Breast epithelium (tissue), 4 donors: ENCODE results near the gene ISL2. TPM values are rescaled to one million over a fixed set of nuclear protein-coding genes. Genes with fewer than 3 reads are reported as not detected.

ENCODE experiments used
- DNase-seq, 2 donors: peaks; one replicate each; pipeline ENCODE4 v3.0.0-alpha.2; 2019; ENCODE audit warnings: low spot score in 2 of 2
- H3K27ac ChIP-seq, 2 donors: fragments of 200-600 bp; sonication (generic) in 1 of 2; one replicate each; pipeline ENCODE4 v1.5.1; 2016 to 2019; ENCODE audit warnings: mild to moderate bottlenecking in 1 of 2
- H3K27me3 ChIP-seq, 2 donors: fragments of 200-600 bp; sonication (generic) in 1 of 2; one replicate each; pipeline versions ENCODE4 v1.5.1 to v1.6.0; 2017 to 2019; ENCODE audit warnings: control low read depth in 1 of 2, mild to moderate bottlenecking in 1 of 2
- H3K36me3 ChIP-seq: fragments of 200-600 bp; one replicate; pipeline ENCODE4 v1.5.1; 2019
- H3K4me1 ChIP-seq, 2 donors: fragments of 200-600 bp; sonication (generic); one replicate each; pipeline ENCODE4 v1.5.1; 2016 to 2019; ENCODE audit warnings: control low read depth in 1 of 2
- H3K4me3 ChIP-seq, 3 donors: fragments of 200-600 bp; sonication (generic); 1 replicate in 2 of 3; 2 replicates in 1 of 3; pipeline ENCODE4 v1.5.1; 2016 to 2019; ENCODE audit warnings: mild to moderate bottlenecking in 3 of 3, moderate library complexity in 2 of 3
- H3K9me3 ChIP-seq, 2 donors: fragments of 200-600 bp; sonication (generic) in 1 of 2; one replicate each; pipeline ENCODE4 v1.5.1; 2016 to 2019; ENCODE audit warnings: control low read depth in 1 of 2
- POLR2A ChIP-seq: fragments of 450-650 bp; IDR thresholded peaks from one replicate; pipeline ENCODE4 v1.6.1; 2016; ENCODE audit warnings: antibody characterized with exemption, mild to moderate bottlenecking, moderate library complexity
- POLR2AphosphoS5 ChIP-seq, 3 donors: sonication (generic); formaldehyde crosslinking; IDR thresholded peaks; one replicate each; pipeline ENCODE4 v1.6.1; 2017; ENCODE audit warnings: antibody characterized with exemption in 3 of 3
- intact Hi-C: fragments of 100-400 bp; cut with DNase I; formaldehyde crosslinking; loops from one replicate; pipeline ENCODE4 v1.15.1; 2023; ENCODE audit warnings: low total_unique reads
- total RNA-seq, 3 donors: library from RNA; depleted of rRNA; stranded (reverse); fragments of >200 nt; gene quantifications; one replicate each; pipeline ENCODE4 v1.1.0, GENCODE V29; 2016
- TF ChIP-seq, protein P1 (sequence below), 3 donors: fragments of 450-650 bp; IDR thresholded peaks; one replicate each; pipeline ENCODE4 v1.5.1; 2016 to 2017; ENCODE audit warnings: antibody characterized with exemption in 3 of 3, mild to moderate bottlenecking in 3 of 3, moderate library complexity in 3 of 3

The ISL2 gene
- total RNA-seq, 3 donors from 2014 or later = 0.29 TPM; not detected in 2

DNA sequence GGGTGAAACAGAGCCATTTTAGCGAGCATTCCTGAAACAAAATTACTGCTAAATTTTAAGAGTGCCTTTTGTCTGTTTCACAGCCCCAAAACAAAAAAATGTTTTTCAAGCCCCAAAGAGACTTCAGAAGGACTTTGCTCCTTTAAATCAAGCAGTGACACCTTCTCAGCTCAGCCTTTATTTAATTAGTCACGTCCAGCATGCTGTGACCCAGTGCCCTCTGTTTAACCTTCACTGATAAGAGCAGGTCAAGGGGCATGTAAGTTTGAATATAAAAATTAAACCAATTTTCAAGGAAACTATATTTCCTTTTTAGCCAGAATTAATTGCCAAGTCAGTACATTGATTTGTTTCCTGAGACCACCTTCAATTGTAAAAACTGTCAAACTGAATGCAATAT lies 40.6 kb downstream of the ISL2 start:
- TF ChIP-seq POLR2AphosphoS5 (IDR thresholded peaks at IDR 0.05) = no peak
- no peak for TF ChIP-seq POLR2A
- TF ChIP-seq, protein P1, sequence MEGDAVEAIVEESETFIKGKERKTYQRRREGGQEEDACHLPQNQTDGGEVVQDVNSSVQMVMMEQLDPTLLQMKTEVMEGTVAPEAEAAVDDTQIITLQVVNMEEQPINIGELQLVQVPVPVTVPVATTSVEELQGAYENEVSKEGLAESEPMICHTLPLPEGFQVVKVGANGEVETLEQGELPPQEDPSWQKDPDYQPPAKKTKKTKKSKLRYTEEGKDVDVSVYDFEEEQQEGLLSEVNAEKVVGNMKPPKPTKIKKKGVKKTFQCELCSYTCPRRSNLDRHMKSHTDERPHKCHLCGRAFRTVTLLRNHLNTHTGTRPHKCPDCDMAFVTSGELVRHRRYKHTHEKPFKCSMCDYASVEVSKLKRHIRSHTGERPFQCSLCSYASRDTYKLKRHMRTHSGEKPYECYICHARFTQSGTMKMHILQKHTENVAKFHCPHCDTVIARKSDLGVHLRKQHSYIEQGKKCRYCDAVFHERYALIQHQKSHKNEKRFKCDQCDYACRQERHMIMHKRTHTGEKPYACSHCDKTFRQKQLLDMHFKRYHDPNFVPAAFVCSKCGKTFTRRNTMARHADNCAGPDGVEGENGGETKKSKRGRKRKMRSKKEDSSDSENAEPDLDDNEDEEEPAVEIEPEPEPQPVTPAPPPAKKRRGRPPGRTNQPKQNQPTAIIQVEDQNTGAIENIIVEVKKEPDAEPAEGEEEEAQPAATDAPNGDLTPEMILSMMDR (IDR thresholded peaks at IDR 0.05) = no peak
- Histone ChIP-seq H3K36me3 (no peaks in the 10 kb centered on the region), H3K9me3 (no peaks in the 10 kb centered on the region), H3K27ac (no peak overlapping the region), H3K27me3 (no peaks in the 10 kb centered on the region), H3K4me1 (no peaks in the 10 kb centered on the region), H3K4me3 (no peak overlapping the region)
- no peak for DNase-seq
- intact Hi-C loops = no loop called here

DNA sequence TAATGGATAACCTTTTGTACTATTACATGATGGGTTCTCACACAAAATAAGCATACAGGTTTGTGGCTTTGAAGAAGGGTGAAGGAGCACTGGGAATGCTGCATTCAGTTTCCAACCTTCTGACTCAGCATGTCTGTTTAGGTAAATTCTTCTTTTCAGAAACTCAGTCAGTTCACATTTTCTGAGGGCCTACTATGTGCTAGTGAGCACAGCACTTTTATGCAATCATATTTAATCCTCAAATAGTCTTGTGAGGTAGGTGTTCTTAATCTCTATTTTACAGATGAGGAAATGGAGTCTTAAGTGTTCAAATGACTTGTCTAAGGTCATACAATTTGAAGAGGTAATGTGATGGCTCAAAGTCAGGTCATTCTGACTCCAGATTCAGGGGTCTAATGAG lies 41.2 kb downstream of the ISL2 start:
- Histone ChIP-seq H3K27ac (no peak overlapping the region), H3K4me3 (no peak overlapping the region), H3K27me3 (no peaks in the 10 kb centered on the region), H3K9me3 (no peaks in the 10 kb centered on the region), H3K36me3 (no peaks in the 10 kb centered on the region), H3K4me1 (no peaks in the 10 kb centered on the region)
- intact Hi-C loops = no loop called here
- TF ChIP-seq, protein P1 (IDR thresholded peaks at IDR 0.05) = no peak
- TF ChIP-seq POLR2AphosphoS5 (IDR thresholded peaks at IDR 0.05) = no peak
- TF ChIP-seq POLR2A = no peak
- no peak for DNase-seq

DNA sequence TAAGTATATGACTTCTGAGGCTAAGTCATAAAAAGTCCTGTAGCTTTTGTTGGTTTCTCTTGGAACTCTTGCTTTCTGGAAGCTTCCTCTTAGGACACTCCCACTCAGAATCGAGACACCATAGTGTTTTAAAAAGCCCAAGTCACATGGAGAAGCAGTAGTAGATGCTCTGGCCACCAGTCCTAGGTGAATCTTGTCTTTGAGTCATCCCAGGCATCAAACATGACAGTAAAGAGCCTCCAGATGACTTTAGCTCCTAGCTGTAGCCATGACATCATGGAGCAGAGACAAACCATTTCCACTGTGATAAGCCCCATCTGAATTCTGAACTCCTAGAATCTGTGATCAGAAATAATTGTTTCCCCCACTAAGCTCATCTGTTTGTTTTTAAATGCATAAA lies 42.1 kb downstream of the ISL2 start:
- Histone ChIP-seq H3K36me3 (no peaks in the 10 kb centered on the region), H3K9me3 (no peaks in the 10 kb centered on the region), H3K4me1 (no peaks in the 10 kb centered on the region), H3K4me3 (no peak overlapping the region), H3K27ac (no peak overlapping the region), H3K27me3 (no peaks in the 10 kb centered on the region)
- intact Hi-C loops = no loop called here
- TF ChIP-seq, protein P1 (IDR thresholded peaks at IDR 0.05) = no peak
- TF ChIP-seq POLR2A (no peak), POLR2AphosphoS5 (IDR thresholded peaks at IDR 0.05) (no peak)
- no peak for DNase-seq

DNA sequence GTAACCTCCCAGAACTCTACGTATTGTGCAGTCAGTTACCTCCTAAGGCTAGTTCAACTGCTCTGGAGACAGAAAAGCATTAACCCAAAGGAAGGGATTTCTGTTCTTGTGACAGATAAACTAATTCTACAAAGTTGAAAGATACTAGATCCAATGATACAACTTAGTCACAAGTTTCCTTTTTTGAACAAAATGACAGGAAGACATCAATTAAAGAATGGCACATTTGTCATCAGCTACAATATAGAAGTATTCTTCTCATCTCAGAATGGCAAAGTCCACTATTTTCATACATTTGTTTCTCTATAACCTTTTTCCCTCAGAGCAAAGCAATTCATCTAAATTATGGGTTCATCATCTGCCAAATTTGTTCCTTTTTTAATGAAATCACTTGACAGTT lies 43.7 kb downstream of the ISL2 start:
- TF ChIP-seq POLR2AphosphoS5 (IDR thresholded peaks at IDR 0.05) (no peak), POLR2A (no peak)
- TF ChIP-seq, protein P1 (IDR thresholded peaks at IDR 0.05) = no peak

DNA sequence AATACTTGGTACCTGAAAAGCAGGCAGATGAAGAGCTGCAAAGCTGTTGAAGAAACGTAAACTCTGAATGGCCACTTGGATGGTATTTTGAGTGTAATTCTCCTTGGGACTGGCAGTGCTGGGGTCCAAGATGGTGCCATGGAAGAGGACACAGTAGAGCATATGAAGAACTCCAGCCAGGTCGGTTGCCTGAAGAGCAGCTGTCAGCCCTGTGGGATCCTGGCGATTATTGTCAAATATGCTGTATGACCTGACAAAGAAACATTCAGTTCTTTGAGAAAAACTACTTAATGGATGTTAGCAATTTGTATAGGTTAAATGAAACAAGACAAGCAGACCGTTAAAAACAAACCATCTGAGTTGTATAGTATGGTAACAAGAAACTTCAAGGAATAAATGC lies 44.8 kb downstream of the ISL2 start:
- Histone ChIP-seq H3K27me3 (no peaks in the 10 kb centered on the region), H3K4me1 (no peaks in the 10 kb centered on the region), H3K27ac (no peak overlapping the region), H3K36me3 (no peaks in the 10 kb centered on the region), H3K9me3 (no peaks in the 10 kb centered on the region), H3K4me3 (no peak overlapping the region)
- DNase-seq = no peak
- intact Hi-C loops = no loop called here
- TF ChIP-seq POLR2AphosphoS5 (IDR thresholded peaks at IDR 0.05) = no peak
- TF ChIP-seq, protein P1 (IDR thresholded peaks at IDR 0.05) = no peak
- TF ChIP-seq POLR2A = no peak

More for the DNA sequence above, 43.7 kb downstream of the ISL2 start:
- no peak for DNase-seq
- Histone ChIP-seq H3K4me3 (no peak overlapping the region), H3K27me3 (no peaks in the 10 kb centered on the region), H3K4me1 (no peaks in the 10 kb centered on the region), H3K9me3 (no peaks in the 10 kb centered on the region), H3K36me3 (no peaks in the 10 kb centered on the region), H3K27ac (no peak overlapping the region)
- intact Hi-C loops = no loop called here
